Heart right ventricle (tissue), 16 donors: ENCODE measurements around the gene MITD1. TPM values are rescaled to one million over a fixed set of nuclear protein-coding genes. Genes with fewer than 3 reads are reported as not detected.
A peak's percentile ranks its signal among the peaks of the same experiment; 100 is the strongest.
"Not testable (repeated sequence)": the region's sequence is repeated elsewhere in the genome, so short reads cannot be mapped to it uniquely, and the experiment has no call there.

Experiments used
- ATAC-seq, 8 donors: fragments of 200-7000 bp; cut with Tn5 transposase; one replicate each; pipeline ENCODE4 v1.9.1; 2020; ENCODE audit warnings: mild to moderate bottlenecking in 8 of 8, moderate library complexity in 8 of 8, moderate number of reproducible peaks in 1 of 8
- DNase-seq, 2 donors: peaks; one replicate each; pipeline ENCODE4 v3.0.0-alpha.2; 2020
- H3K27ac ChIP-seq, 10 donors: fragments of 200-600 bp; sonication (generic) in 2 of 10; one replicate each; pipeline versions ENCODE4 v1.5.0 to v1.8.0; 2020 to 2022; ENCODE audit warnings: mild to moderate bottlenecking in 3 of 10
- H3K27me3 ChIP-seq, 7 donors: fragments of 200-600 bp; one replicate each; pipeline ENCODE4 v1.8.0; 2021 to 2022; ENCODE audit warnings: mild to moderate bottlenecking in 2 of 7
- H3K36me3 ChIP-seq, 9 donors: fragments of 200-600 bp; sonication (generic) in 1 of 9; one replicate each; pipeline versions ENCODE4 v1.5.0 to v1.8.0; 2020 to 2022; ENCODE audit warnings: mild to moderate bottlenecking in 2 of 9
- H3K4me1 ChIP-seq, 9 donors: fragments of 200-600 bp; sonication (generic) in 1 of 9; one replicate each; pipeline versions ENCODE4 v1.5.0 to v1.8.0; 2020 to 2022; ENCODE audit warnings: mild to moderate bottlenecking in 4 of 9
- H3K4me3 ChIP-seq, 10 donors: fragments of 200-600 bp; sonication (generic) in 2 of 10; one replicate each; pipeline versions ENCODE4 v1.5.0 to v1.8.0; 2020 to 2022; ENCODE audit warnings: mild to moderate bottlenecking in 7 of 10, moderate library complexity in 2 of 10
- H3K9me3 ChIP-seq, 11 donors: fragments of 200-600 bp in 10 of 11; sonication (generic) in 2 of 11; one replicate each; pipeline versions ENCODE4 v1.5.0 to v1.8.0; 2013 to 2022; ENCODE audit warnings: mild to moderate bottlenecking in 2 of 11, control low read depth in 1 of 11, moderate library complexity in 1 of 11
- WGBS, 2 donors: extraction: QIAGEN DNeasy Blood & Tissue Kit; methylation state at CpG; one replicate each; pipeline ENCODE4 v1.1.7; 2013; ENCODE audit warnings: inconsistent platforms in 1 of 2; 5-methylcytosine and 5-hydroxymethylcytosine counted together
- intact Hi-C, 10 donors: fragments of 100-400 bp; cut with DNase I; formaldehyde crosslinking; loops; one replicate each; pipeline versions ENCODE4 v1.11.1 to v1.14.2; 2022
- polyA plus RNA-seq, 2 donors: library from polyadenylated mRNA; stranded (reverse); fragments of 200-250 nt; gene quantifications; one replicate each; pipeline ENCODE4 v1.2.3, GENCODE V29; 2013
- total RNA-seq, 10 donors: library from RNA; stranded (reverse); fragmentation: NEBNext Ultra II Directional in 3 of 10; extraction: Animal tissue kit (Norgen Biotek cat#: 25700) in 3 of 10; gene quantifications; one replicate each; pipeline versions ENCODE4 v1.2.1 to v1.2.4, GENCODE V29; 2021 to 2023
- TF ChIP-seq, protein P1 (sequence below), 9 donors: fragments of 200-600 bp; sonication (generic) in 2 of 9; IDR thresholded peaks; one replicate each; pipeline versions ENCODE4 v1.5.0 to v1.8.0; 2021 to 2022; ENCODE audit warnings: antibody characterized with exemption in 9 of 9, mild to moderate bottlenecking in 5 of 9, moderate library complexity in 1 of 9
- donor health status: Arrhythmogenic right ventricular cardiomyopathy.
- donor health status: ischemic (EF 13 %, LVEDD 7.1; RV severe dilation, severe dysfunction).
- donor health status: healthy with polysubstance abuse.
- donor health status: DM: no; HTN: yes; CAD: no.
- donor health status: DM: no; HTN: no; CAD: no.
- donor health status: ischemic (EF 25% LVEDD 6.9; RV normal size, moderate dysfunction).
- donor health status: ischemic (EF 25% LVEDD 5.7; RV mildly dilated, moderate dysfunction).
- donor health status: healthy.
- donor health status: DM: yes; HTN: yes; CAD: no.
- donor health status: Ischemic cardiomyopathy.
- donor health status: ischemic (EF 35%, LVEDD 5.7; RV mildly dilated, moderate dysfunction).
- donor health status: nonischemic (EF 11% LVEDD 7.7; RV severe dilation, severe dysfunction).
- donor health status: DM: yes; HTN: yes; CAD: no.
- donor health status: PGD.
- donor health status: ischemic (EF 29% LVEDD 5.4; RV normal size, mild dysfunction).
- donor health status: nonischemic (EF 23%, LVEDD 6.1; RV moderate dilation, normal function).

MITD1 gene
- total and polyA plus RNA-seq, 12 donors, result 9.3 to 45.9 (median 12.4) TPM

DNA sequence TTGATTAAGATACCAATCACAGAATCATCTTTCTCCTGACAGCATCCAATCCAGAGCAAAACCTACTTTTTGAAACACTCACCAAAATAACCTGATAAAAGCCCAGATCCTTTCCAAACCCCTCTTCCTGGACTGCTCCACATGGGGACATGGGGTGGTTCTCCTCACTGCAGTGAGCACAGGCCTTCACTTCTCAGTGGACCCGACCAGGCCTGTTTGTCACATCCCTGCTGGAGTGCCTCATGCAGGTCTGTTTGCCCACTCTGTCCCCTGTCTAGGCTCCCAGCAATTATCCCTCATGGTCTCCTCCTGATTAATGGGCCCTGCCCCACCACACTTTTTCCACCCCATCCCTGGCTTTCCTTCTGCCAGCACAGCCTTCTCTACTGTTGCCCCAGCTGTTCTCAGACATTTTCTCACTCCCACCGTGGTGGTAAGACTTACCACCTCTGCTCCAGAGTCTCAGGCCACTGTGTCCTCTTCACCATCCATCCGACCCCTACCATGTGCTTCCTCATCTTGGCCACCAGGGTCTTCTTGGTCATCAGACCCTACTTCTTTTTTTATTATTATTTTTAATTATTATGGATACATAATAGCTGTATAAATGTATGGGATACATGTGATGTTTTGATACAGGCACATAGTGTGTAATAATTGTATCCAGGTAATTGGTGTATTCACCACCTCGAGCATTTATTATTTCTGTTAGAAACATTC, 21.3 kb upstream of the MITD1 start:
- no peak overlapping the region for H3K4me3 ChIP-seq
- TF ChIP-seq, protein P1, sequence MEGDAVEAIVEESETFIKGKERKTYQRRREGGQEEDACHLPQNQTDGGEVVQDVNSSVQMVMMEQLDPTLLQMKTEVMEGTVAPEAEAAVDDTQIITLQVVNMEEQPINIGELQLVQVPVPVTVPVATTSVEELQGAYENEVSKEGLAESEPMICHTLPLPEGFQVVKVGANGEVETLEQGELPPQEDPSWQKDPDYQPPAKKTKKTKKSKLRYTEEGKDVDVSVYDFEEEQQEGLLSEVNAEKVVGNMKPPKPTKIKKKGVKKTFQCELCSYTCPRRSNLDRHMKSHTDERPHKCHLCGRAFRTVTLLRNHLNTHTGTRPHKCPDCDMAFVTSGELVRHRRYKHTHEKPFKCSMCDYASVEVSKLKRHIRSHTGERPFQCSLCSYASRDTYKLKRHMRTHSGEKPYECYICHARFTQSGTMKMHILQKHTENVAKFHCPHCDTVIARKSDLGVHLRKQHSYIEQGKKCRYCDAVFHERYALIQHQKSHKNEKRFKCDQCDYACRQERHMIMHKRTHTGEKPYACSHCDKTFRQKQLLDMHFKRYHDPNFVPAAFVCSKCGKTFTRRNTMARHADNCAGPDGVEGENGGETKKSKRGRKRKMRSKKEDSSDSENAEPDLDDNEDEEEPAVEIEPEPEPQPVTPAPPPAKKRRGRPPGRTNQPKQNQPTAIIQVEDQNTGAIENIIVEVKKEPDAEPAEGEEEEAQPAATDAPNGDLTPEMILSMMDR (IDR thresholded peaks at IDR 0.05), result peak in 1 of 9 donors; percentile 18
- intact Hi-C loops, result no loop called here
- peaks cover 0 to 14% (median 0%) of the 10 kb centered on the region in 11 donors for H3K9me3 ChIP-seq
- ATAC-seq, result no peak
- no peak overlapping the region for H3K27ac ChIP-seq
- H3K4me1 ChIP-seq, result no peaks in the 10 kb centered on the region
- no peak for DNase-seq
- H3K27me3 ChIP-seq, result no peaks in the 10 kb centered on the region
- WGBS, 2 donors, result 92 to 94% methylated on average over 4 of the region's 4 CpGs
- H3K36me3 ChIP-seq, result peaks cover 0 to 29% (median 8%) of the 10 kb centered on the region in 9 donors

- 93 to 94% methylated on average over 7 of the region's 7 CpGs for WGBS, 2 donors
- ATAC-seq (no peak), DNase-seq (no peak)
- Histone ChIP-seq H3K36me3 (peaks cover 0 to 46% (median 23%) of the 10 kb centered on the region in 9 donors), H3K27me3 (no peaks in the 10 kb centered on the region), H3K9me3 (peaks cover 0 to under 1% (median 0%) of the 10 kb centered on the region in 11 donors), H3K4me1 (no peaks in the 10 kb centered on the region), H3K4me3 (no peak overlapping the region), H3K27ac (no peak overlapping the region)
- TF ChIP-seq, protein P1 (IDR thresholded peaks at IDR 0.05), result no peak
- intact Hi-C loops, result no loop called here
These were observed 19.4 kb upstream of the MITD1 start for GRCh38 chr2:99200076-99200800.

DNA sequence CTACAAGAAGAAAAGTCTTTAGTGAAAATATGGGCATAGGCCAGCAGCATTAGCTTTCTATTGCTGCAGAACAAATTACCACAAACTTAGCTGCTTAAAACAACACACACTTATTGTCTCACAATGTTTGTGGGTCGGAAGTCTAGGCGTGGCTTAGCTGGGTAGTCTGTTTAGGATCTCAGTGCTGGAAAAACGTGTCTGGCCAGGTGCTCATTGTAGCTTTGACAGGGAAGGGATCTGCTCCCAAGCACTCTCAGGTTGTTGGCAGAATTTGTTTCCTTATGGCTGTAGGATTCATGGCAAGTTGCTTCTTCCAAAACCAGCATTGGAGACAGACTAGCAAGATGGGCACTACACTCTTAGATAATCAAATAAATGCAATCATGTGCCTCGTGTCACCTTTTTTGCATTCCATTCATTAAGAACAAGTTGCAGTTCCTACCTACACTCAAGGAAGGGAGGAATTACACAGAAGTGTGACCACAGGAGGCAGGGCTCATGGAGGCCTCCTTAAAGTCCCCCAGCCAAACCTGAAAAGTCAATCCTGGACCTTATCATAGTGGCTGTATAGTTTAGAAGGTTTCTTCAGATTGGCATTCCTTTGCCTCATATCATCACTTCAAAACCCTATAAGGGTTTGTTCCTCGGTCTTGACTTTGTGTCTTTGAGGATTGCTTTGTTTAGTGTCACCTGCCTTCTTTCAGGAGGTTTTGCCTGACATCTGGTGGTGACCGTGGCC, 17.4 kb upstream of the MITD1 start:
- Histone ChIP-seq H3K4me3 (no peak overlapping the region), H3K4me1 (no peaks in the 10 kb centered on the region), H3K27ac (no peak overlapping the region), H3K36me3 (peaks cover 0 to 64% (median 27%) of the 10 kb centered on the region in 9 donors), H3K9me3 (no peaks in the 10 kb centered on the region), H3K27me3 (no peaks in the 10 kb centered on the region)
- no peak for ATAC-seq
- 80 to 84% methylated on average over 6 of the region's 6 CpGs for WGBS, 2 donors
- intact Hi-C loops, result no loop called here
- TF ChIP-seq, protein P1 (IDR thresholded peaks at IDR 0.05), result no peak
- DNase-seq, result no peak

GRCh38 chr2:99192364-99192763, 11.5 kb upstream of the MITD1 start:
- H3K27ac ChIP-seq, H3K9me3 ChIP-seq, H3K4me3 ChIP-seq, H3K4me1 ChIP-seq, DNase-seq, ATAC-seq, H3K27me3 ChIP-seq, intact Hi-C loops: not testable (repeated sequence)
- 97 to 98% methylated on average over 4 of the region's 4 CpGs for WGBS, 2 donors
- peaks cover 0 to 99% (median 53%) of the 10 kb centered on the region in 9 donors for H3K36me3 ChIP-seq
